Neural cell (in vitro differentiated cells): ENCODE measurements around the gene RRM1. TPM values are rescaled to one million over a fixed set of nuclear protein-coding genes. Genes with fewer than 3 reads are reported as not detected.

Source experiments
- H2AFZ ChIP-seq: fragments of 200-600, 300-800 bp; sonication (generic), shearing (Covaris generic); 2 replicates; pipeline ENCODE4 v1.6.0; 2014; ENCODE audit warnings: low read depth, mild to moderate bottlenecking, antibody characterized with exemption, low read length, moderate library complexity
- H3F3A ChIP-seq: fragments of 200-600 bp; shearing (Covaris generic); 2 replicates; pipeline ENCODE4 v1.6.1; 2016; ENCODE audit warnings: mild to moderate bottlenecking, moderate library complexity, mixed read lengths, antibody characterized with exemption, low read length; ENCODE audit not compliant: insufficient read depth, poor library complexity, severe bottlenecking
- H3K27ac ChIP-seq: fragments of 200-600, 300-800 bp; sonication (generic), shearing (Covaris generic); 2 replicates; pipeline ENCODE4 v1.5.1; 2014; ENCODE audit warnings: mild to moderate bottlenecking, low read length, moderate library complexity
- H3K27me3 ChIP-seq: fragments of 300-800, 200-600 bp; sonication (generic), shearing (Covaris generic); 2 replicates; pipeline ENCODE4 v1.6.0; 2014; ENCODE audit warnings: mild to moderate bottlenecking, low read depth, low read length, moderate library complexity; ENCODE audit not compliant: insufficient read depth
- H3K36me3 ChIP-seq: fragments of 300-800, 200-600 bp; sonication (generic), shearing (Covaris generic); 2 replicates; pipeline ENCODE4 v1.5.1; 2014; ENCODE audit warnings: mild to moderate bottlenecking, antibody characterized with exemption, low read length, moderate library complexity; ENCODE audit not compliant: insufficient read depth
- H3K4me2 ChIP-seq: fragments of 300-800, 200-600 bp; sonication (generic), shearing (Covaris generic); 2 replicates; pipeline ENCODE4 v1.6.0; 2014; ENCODE audit warnings: mild to moderate bottlenecking, low read length
- H3K4me3 ChIP-seq: fragments of 300-800, 200-600 bp; sonication (generic), shearing (Covaris generic); 2 replicates; pipeline ENCODE4 v1.5.1; 2014; ENCODE audit warnings: mild to moderate bottlenecking, low read length, moderate library complexity
- H3K79me2 ChIP-seq: fragments of 200-600 bp; shearing (Covaris generic); replicated peaks from 2 replicates; pipeline ENCODE4 v1.6.0; 2014; ENCODE audit warnings: mild to moderate bottlenecking, low read length, moderate library complexity; ENCODE audit not compliant: insufficient read depth
- H3K9ac ChIP-seq: fragments of 300-800, 200-600 bp; sonication (generic), shearing (Covaris generic); 2 replicates; pipeline ENCODE4 v1.6.1; 2016; ENCODE audit warnings: mild to moderate bottlenecking, low read length, mixed read lengths
- H3K9me2 ChIP-seq: fragments of 200-600 bp; shearing (Covaris generic); 2 replicates; pipeline ENCODE4 v1.6.1; 2016; ENCODE audit warnings: mild to moderate bottlenecking, low read length, mixed read lengths; ENCODE audit not compliant: insufficient read depth
- H3K9me3 ChIP-seq: fragments of 200-600, 300-800 bp; sonication (generic), shearing (Covaris generic); 2 replicates; pipeline ENCODE4 v1.6.1; 2016; ENCODE audit warnings: mild to moderate bottlenecking, mixed run types, low read length, moderate library complexity, mixed read lengths
- H4K20me1 ChIP-seq: fragments of 200-600 bp; shearing (Covaris generic); 2 replicates; pipeline ENCODE4 v1.6.1; 2016; ENCODE audit warnings: mild to moderate bottlenecking, mixed run types; ENCODE audit not compliant: insufficient read depth
- CTCF ChIP-seq: fragments of 450-650 bp; IDR thresholded peaks from 2 replicates; pipeline ENCODE4 v1.5.1; 2014; ENCODE audit warnings: antibody characterized with exemption, mild to moderate bottlenecking, moderate library complexity; ENCODE audit not compliant: poor library complexity, severe bottlenecking
- EP300 ChIP-seq: fragments of 450-650 bp; conservative IDR thresholded peaks from 2 replicates; pipeline ENCODE4 v1.6.1; 2014; ENCODE audit warnings: antibody characterized with exemption, mild to moderate bottlenecking, moderate library complexity; ENCODE audit not compliant: poor library complexity, severe bottlenecking
- EZH2 ChIP-seq: fragments of 200-600, 300-800 bp; shearing (Covaris generic), sonication (generic); IDR thresholded peaks from 2 replicates; pipeline ENCODE4 v1.6.1; 2014; ENCODE audit warnings: antibody characterized with exemption, low read length, borderline replicate concordance, mild to moderate bottlenecking; ENCODE audit not compliant: insufficient read depth, poor library complexity, severe bottlenecking
- MXI1 ChIP-seq: fragments of 450-650 bp; conservative IDR thresholded peaks from 2 replicates; pipeline ENCODE4 v1.6.1; 2014; ENCODE audit warnings: antibody characterized with exemption, mild to moderate bottlenecking; ENCODE audit not compliant: poor library complexity, severe bottlenecking
- POLR2AphosphoS5 ChIP-seq: IDR thresholded peaks from 2 replicates; pipeline ENCODE4 v1.6.1; 2012
- RAD21 ChIP-seq: fragments of 450-650 bp; conservative IDR thresholded peaks from 2 replicates; pipeline ENCODE4 v1.6.1; 2014; ENCODE audit warnings: antibody characterized with exemption, mild to moderate bottlenecking, moderate library complexity
- REST ChIP-seq: IDR thresholded peaks from 2 replicates; pipeline ENCODE4 v1.6.1; 2012; ENCODE audit warnings: borderline replicate concordance
- SMC3 ChIP-seq: fragments of 450-650 bp; conservative IDR thresholded peaks from 2 replicates; pipeline ENCODE4 v1.6.1; 2014; ENCODE audit warnings: antibody characterized with exemption, mild to moderate bottlenecking, moderate library complexity; ENCODE audit not compliant: poor library complexity
- TAF1 ChIP-seq: IDR thresholded peaks from 2 replicates; pipeline ENCODE4 v1.6.1; 2012; ENCODE audit warnings: low read depth
- polyA plus RNA-seq: library from polyadenylated mRNA; depleted of rRNA; stranded (reverse); fragments of >200 nt; gene quantifications from 2 replicates; pipeline ENCODE4 v1.2.3, GENCODE V29; 2014

RRM1 gene
- polyA plus RNA-seq, 1 donor from 2014 or later = 65.9 TPM

GRCh38 chr11:4178813-4179662 lies 84.4 kb downstream of the RRM1 start:
- no peak overlapping the region for H3K4me2 ChIP-seq
- no peaks in the 10 kb centered on the region for H4K20me1 ChIP-seq
- H3F3A ChIP-seq = no peaks in the 10 kb centered on the region
- H3K9me2 ChIP-seq = no peaks in the 10 kb centered on the region
- no peaks in the 10 kb centered on the region for H3K27me3 ChIP-seq
- no peak for TF ChIP-seq SMC3
- TF ChIP-seq MXI1 = no peak
- TF ChIP-seq TAF1 = no peak
- no peak for TF ChIP-seq CTCF
- TF ChIP-seq EP300 = no peak
- no peak for TF ChIP-seq EZH2
- no peak for TF ChIP-seq POLR2AphosphoS5
- TF ChIP-seq REST = no peak
- TF ChIP-seq RAD21 = no peak
- H3K9ac ChIP-seq = no peak overlapping the region
- H3K79me2 ChIP-seq = no peaks in the 10 kb centered on the region
- H3K27ac ChIP-seq = no peak overlapping the region
- H2AFZ ChIP-seq = no peak overlapping the region
- H3K4me3 ChIP-seq = no peak overlapping the region
- no peaks in the 10 kb centered on the region for H3K9me3 ChIP-seq
- H3K36me3 ChIP-seq = no peaks in the 10 kb centered on the region

GRCh38 chr11:4180441-4181183 lies 86.0 kb downstream of the RRM1 start:
- Histone ChIP-seq H3K9me2 (no peaks in the 10 kb centered on the region), H3K4me3 (no peak overlapping the region), H3F3A (no peaks in the 10 kb centered on the region), H3K27me3 (no peaks in the 10 kb centered on the region), H3K4me2 (no peak overlapping the region), H3K9me3 (no peaks in the 10 kb centered on the region), H4K20me1 (no peaks in the 10 kb centered on the region), H3K9ac (no peak overlapping the region), H3K27ac (no peak overlapping the region), H3K79me2 (no peaks in the 10 kb centered on the region), H3K36me3 (no peaks in the 10 kb centered on the region), H2AFZ (no peak overlapping the region)
- no peak for TF ChIP-seq TAF1
- TF ChIP-seq EZH2 = no peak
- no peak for TF ChIP-seq CTCF
- TF ChIP-seq POLR2AphosphoS5 = no peak
- no peak for TF ChIP-seq REST
- TF ChIP-seq EP300 = no peak
- no peak for TF ChIP-seq MXI1
- TF ChIP-seq RAD21 = no peak
- no peak for TF ChIP-seq SMC3
